GM23338 (cell line): Measurements from ENCODE around the gene LDLRAD3. TPM values are rescaled to one million over a fixed set of nuclear protein-coding genes. Genes with fewer than 3 reads are reported as not detected.

Experiments
- ATAC-seq: fragments of 200-7000 bp; cut with Tn5 transposase; 3 replicates; pipeline ENCODE4 v1.9.1; 2020
- DNase-seq: peaks from one replicate; pipeline ENCODE4 v3.0.0-alpha.2; 2015; ENCODE audit warnings: low spot score
- H2AFZ ChIP-seq: fragments of 200-600 bp; sonication (generic); 2 replicates; pipeline ENCODE4 v1.8.0; 2016; ENCODE audit warnings: antibody characterized with exemption, mild to moderate bottlenecking, moderate library complexity
- H3F3A ChIP-seq: fragments of 200-600 bp; sonication (generic); replicated peaks from 2 replicates; pipeline ENCODE4 v1.8.0; 2017; ENCODE audit warnings: antibody characterized with exemption, mixed run types, low read depth
- H3K27ac ChIP-seq: fragments of 200-600 bp; sonication (generic); 2 replicates; pipeline ENCODE4 v1.6.1; 2016; ENCODE audit warnings: low read depth
- H3K27me3 ChIP-seq: fragments of 200-600 bp; sonication (generic); 2 replicates; pipeline ENCODE4 v1.8.0; 2016; ENCODE audit warnings: mild to moderate bottlenecking, mixed run types, moderate library complexity; ENCODE audit not compliant: insufficient read depth
- H3K36me3 ChIP-seq: fragments of 200-600 bp; sonication (generic); 2 replicates; pipeline ENCODE4 v1.8.0; 2016; ENCODE audit warnings: mild to moderate bottlenecking; ENCODE audit not compliant: insufficient read depth
- H3K4me1 ChIP-seq: fragments of 200-600 bp; sonication (generic); 2 replicates; pipeline ENCODE4 v1.8.0; 2016; ENCODE audit warnings: mild to moderate bottlenecking, moderate library complexity; ENCODE audit not compliant: insufficient read depth
- H3K4me2 ChIP-seq: fragments of 200-600 bp; sonication (generic); 2 replicates; pipeline ENCODE4 v1.7.1; 2017; ENCODE audit warnings: mixed run types
- H3K4me3 ChIP-seq: fragments of 200-600 bp; sonication (generic); 2 replicates; pipeline ENCODE4 v1.6.1; 2016; ENCODE audit warnings: mixed run types
- H3K79me2 ChIP-seq: fragments of 200-600 bp; sonication (generic); replicated peaks from 2 replicates; pipeline ENCODE4 v1.8.0; 2017; ENCODE audit warnings: mild to moderate bottlenecking; ENCODE audit not compliant: insufficient read depth
- H3K9me2 ChIP-seq: fragments of 200-600 bp; sonication (generic); 2 replicates; pipeline ENCODE4 v1.8.0; 2017; ENCODE audit not compliant: insufficient read depth
- H4K20me1 ChIP-seq: fragments of 200-600 bp; sonication (generic); replicated peaks from 2 replicates; pipeline ENCODE4 v1.8.0; 2017; ENCODE audit warnings: mild to moderate bottlenecking; ENCODE audit not compliant: insufficient read depth
- H3K27ac Mint-ChIP-seq: 2 replicates; pipeline ENCODE4 v1.8.0; 2020; ENCODE audit warnings: inconsistent platforms, mild to moderate bottlenecking, moderate library complexity, mixed read lengths
- H3K27me3 Mint-ChIP-seq: 3 replicates; pipeline ENCODE4 v1.8.0; 2022; ENCODE audit warnings: low read depth, mild to moderate bottlenecking, moderate library complexity, mixed read lengths, inconsistent platforms; ENCODE audit not compliant: insufficient read depth, poor library complexity
- H3K36me3 Mint-ChIP-seq: 3 replicates; pipeline ENCODE4 v1.8.0; 2021; ENCODE audit warnings: low read depth, mild to moderate bottlenecking, inconsistent platforms, moderate library complexity, mixed read lengths
- H3K4me1 Mint-ChIP-seq: 3 replicates; pipeline ENCODE4 v1.8.0; 2020; ENCODE audit warnings: mild to moderate bottlenecking, inconsistent platforms, mixed read lengths
- H3K4me3 Mint-ChIP-seq: 3 replicates; pipeline ENCODE4 v1.8.0; 2021; ENCODE audit warnings: moderate library complexity, mild to moderate bottlenecking, inconsistent platforms, mixed read lengths
- H3K9me3 Mint-ChIP-seq: 3 replicates; pipeline ENCODE4 v1.8.0; 2020; ENCODE audit warnings: moderate library complexity, mild to moderate bottlenecking, inconsistent platforms, mixed read lengths
- CREB1 ChIP-seq: fragments of 250-450 bp; sonication (Bioruptor Pico); IDR thresholded peaks from 2 replicates; pipeline ENCODE4 v1.5.0; 2020; ENCODE audit warnings: low read depth, mild to moderate bottlenecking, moderate library complexity
- CTCF ChIP-seq, 2 experiments: fragments of 200-600 bp in 1 of 2; sonication (generic) in 1 of 2; conservative IDR thresholded peaks; 2 replicates each; pipeline versions ENCODE4 v1.5.1 to v1.6.1; 2016 to 2017; ENCODE audit warnings: antibody characterized with exemption in 2 of 2, low read depth in 2 of 2, mild to moderate bottlenecking in 2 of 2, moderate library complexity in 1 of 2
- ETS1 ChIP-seq: IDR thresholded peaks from 2 replicates; pipeline ENCODE4 v1.6.1; 2016; ENCODE audit warnings: antibody characterized with exemption
- EZH2 ChIP-seq: fragments of 200-600 bp; sonication (generic); IDR thresholded peaks from one replicate; pipeline ENCODE4 v1.8.0; 2017; ENCODE audit warnings: antibody characterized with exemption, mild to moderate bottlenecking, low read depth; ENCODE audit not compliant: unreplicated experiment
- EZH2phosphoT487 ChIP-seq: fragments of 200-600 bp; sonication (generic); IDR thresholded peaks from one replicate; pipeline ENCODE4 v1.8.1; 2018; ENCODE audit warnings: antibody characterized with exemption; ENCODE audit not compliant: unreplicated experiment
- JUNB ChIP-seq: IDR thresholded peaks from one replicate; pipeline ENCODE4 v1.6.1; 2016; ENCODE audit warnings: antibody characterized with exemption; ENCODE audit not compliant: unreplicated experiment
- POLR2AphosphoS5 ChIP-seq: IDR thresholded peaks from 2 replicates; pipeline ENCODE4 v1.6.1; 2016; ENCODE audit warnings: antibody characterized with exemption, low read depth
- ZNF114 ChIP-seq: fragments of 250-450 bp; sonication (Bioruptor Pico); IDR thresholded peaks from 2 replicates; pipeline ENCODE4 v1.5.0; 2020; ENCODE audit warnings: mild to moderate bottlenecking, moderate library complexity
- ZNF331 ChIP-seq: fragments of 250-450 bp; sonication (Bioruptor Pico); IDR thresholded peaks from 2 replicates; pipeline ENCODE4 v1.5.0; 2020; ENCODE audit warnings: low read depth, mild to moderate bottlenecking, moderate library complexity
- ZNF462 ChIP-seq: fragments of 250-450 bp; sonication (Bioruptor Pico); IDR thresholded peaks from 2 replicates; pipeline ENCODE4 v1.5.0; 2020; ENCODE audit warnings: mild to moderate bottlenecking, moderate library complexity
- polyA plus RNA-seq: library from polyadenylated mRNA; unstranded; fragments of >200 nt; fragmentation: Nextera tagmentation; extraction: Ambion mirVana; gene quantifications from 2 replicates; pipeline ENCODE4 v1.2.1, GENCODE V29; 2016
- total RNA-seq: library from RNA; depleted of rRNA; stranded (reverse); fragments of >200 nt; shearing (Covaris generic); gene quantifications from 2 replicates; pipeline ENCODE4 v1.2.3, GENCODE V29; 2014

The LDLRAD3 gene
- total and polyA plus RNA-seq, 2 experiments from 2014 or later = 8.5 to 19.4 TPM

DNA sequence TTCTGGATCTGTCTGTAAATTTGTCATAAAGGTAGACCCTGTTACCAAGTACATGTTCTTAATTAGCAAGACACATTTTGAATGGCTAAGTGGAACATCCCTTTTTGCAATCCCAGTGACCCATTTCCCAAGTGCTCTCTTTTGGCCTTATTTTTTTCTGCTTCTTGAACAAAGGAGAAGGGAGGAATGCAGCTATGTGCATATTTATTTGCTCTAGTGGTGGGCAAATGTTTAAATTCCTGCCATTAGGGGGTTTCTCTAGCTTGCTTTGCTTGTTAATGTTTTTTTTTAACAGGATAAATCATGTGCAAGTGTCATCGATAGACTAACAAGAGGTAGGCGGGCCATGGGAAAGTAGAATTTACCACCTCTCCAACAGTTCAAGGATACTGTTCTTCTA lies 209.7 kb downstream of the LDLRAD3 start:
- Histone ChIP-seq H3K9me2 (peaks cover 3% of the 10 kb centered on the region; the same call in 1 of the 2 replicates), H4K20me1 (0 out of 2 replicates have a peak, but pooled peaks cover 3% of the 10 kb centered on the region), H3K79me2 (no peaks in the 10 kb centered on the region), H3F3A (no peaks in the 10 kb centered on the region), H3K4me2 (peak overlapping the region; percentile 11; the same call in 1 of the 2 replicates), H3K36me3 (no peaks in the 10 kb centered on the region), H3K27ac (no peak overlapping the region), H3K4me3 (no peak overlapping the region), H3K27me3 (no peaks in the 10 kb centered on the region), H3K4me1 (peaks cover 14% of the 10 kb centered on the region), H2AFZ (no peak overlapping the region)
- peaks cover 39% of the 10 kb centered on the region for H3K4me1 Mint-ChIP-seq
- H3K9me3 Mint-ChIP-seq = no peaks in the 10 kb centered on the region
- peaks cover 11% of the 10 kb centered on the region; the same call in 2 of the 3 replicates for H3K36me3 Mint-ChIP-seq
- TF ChIP-seq CTCF (conservative IDR thresholded peaks at IDR 0.05; ENCODE audit: low read depth in 2 of 2) = peak in 1 of 2 experiments; percentile 37; a peak in 1 of 4 replicates
- TF ChIP-seq ZNF331 (CRISPR knock-in tag) = no peak
- TF ChIP-seq EZH2 = no peak
- DNase-seq (peak; percentile 61), ATAC-seq (no peak)
- no peak overlapping the region for H3K4me3 Mint-ChIP-seq
- H3K27me3 Mint-ChIP-seq = peaks cover 7% of the 10 kb centered on the region
- no peak overlapping the region for H3K27ac Mint-ChIP-seq

GRCh38 chr11:36155124-36155561 lies 211.3 kb downstream of the LDLRAD3 start:
- Mint-ChIP-seq H3K27me3 (peaks cover 4% of the 10 kb centered on the region), H3K9me3 (no peaks in the 10 kb centered on the region), H3K36me3 (peaks cover 3% of the 10 kb centered on the region; the same call in 1 of the 3 replicates), H3K4me3 (no peak overlapping the region), H3K27ac (no peak overlapping the region; the same call in 1 of the 2 replicates), H3K4me1 (peaks cover 29% of the 10 kb centered on the region)
- Histone ChIP-seq H3K4me1 (peaks cover 14% of the 10 kb centered on the region), H3K9me2 (no peaks in the 10 kb centered on the region), H3K27ac (0 out of 2 replicates have a peak overlapping the region, but pooled peaks have one; percentile 26), H3F3A (no peaks in the 10 kb centered on the region), H4K20me1 (0 out of 2 replicates have a peak, but pooled peaks cover 3% of the 10 kb centered on the region), H3K27me3 (no peaks in the 10 kb centered on the region), H3K4me2 (no peak overlapping the region), H3K4me3 (no peak overlapping the region), H2AFZ (no peak overlapping the region), H3K36me3 (no peaks in the 10 kb centered on the region), H3K79me2 (no peaks in the 10 kb centered on the region)
- DNase-seq (no peak), ATAC-seq (no peak)
- no peak for TF ChIP-seq ZNF114 (CRISPR knock-in tag)
- TF ChIP-seq ZNF331 (CRISPR knock-in tag) = no peak
- TF ChIP-seq EZH2 = no peak
- TF ChIP-seq ZNF462 = no peak
- TF ChIP-seq JUNB = no peak
- no peak for TF ChIP-seq ETS1
- no peak for TF ChIP-seq CREB1 (CRISPR knock-in tag)
- TF ChIP-seq EZH2phosphoT487 = no peak
- TF ChIP-seq POLR2AphosphoS5 = no peak
